Cerebellar nuclear complex (tissue), 1 donor: ENCODE data around the gene VN1R5.
"Not testable (repeated sequence)": the region's sequence is repeated elsewhere in the genome, so short reads cannot be mapped to it uniquely, and the experiment has no call there.

Experiments
- DNase-seq, 2 experiments: peaks; one replicate each; lab custom pipeline; 2025; lab: John Stamatoyannopoulos, UW

The VN1R5 gene

DNA sequence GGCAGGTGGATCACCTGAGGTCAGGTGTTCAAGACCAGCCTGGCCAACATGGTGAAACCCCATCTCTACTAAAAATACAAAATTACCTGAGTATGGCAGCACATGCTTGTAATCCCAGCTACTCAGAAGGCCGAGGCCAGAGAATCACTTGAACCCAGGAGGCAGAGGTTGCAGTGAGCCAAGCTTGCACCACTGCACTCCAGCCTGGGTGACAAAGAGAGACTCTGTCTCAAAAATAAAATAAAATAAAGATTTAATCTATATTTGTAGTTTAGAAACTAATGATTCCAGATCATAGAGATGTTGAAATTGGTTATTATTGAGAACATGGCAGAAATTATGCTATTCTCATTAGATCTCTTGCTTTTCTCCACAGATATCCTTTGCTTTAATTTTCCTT lies at the start of gene VN1R5:
Gene VN1R5 (plus strand): TSS at position 301 of the 400 bp plus-strand sequence.
- not testable (repeated sequence) for DNase-seq

DNA sequence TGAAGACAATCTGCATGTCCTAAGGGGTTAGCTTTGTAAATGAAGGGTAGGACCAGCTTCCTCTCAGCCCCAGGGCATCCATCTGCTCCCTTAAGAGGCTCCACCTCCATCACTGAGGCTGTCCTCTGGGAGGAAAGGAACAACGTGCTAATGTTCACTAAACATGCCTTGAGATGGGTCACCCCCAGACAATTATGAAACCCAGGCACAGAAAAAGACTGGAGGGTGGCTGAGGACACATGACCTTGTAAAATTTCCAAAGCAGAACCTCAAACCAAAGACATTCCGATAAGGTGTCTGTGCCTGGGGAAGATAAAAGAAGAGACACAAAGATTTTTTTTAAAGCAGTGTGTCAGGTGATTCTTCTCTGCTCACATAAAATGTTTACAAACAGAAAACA lies 46.5 kb upstream of the VN1R5 start:
- DNase-seq: no peak

DNA sequence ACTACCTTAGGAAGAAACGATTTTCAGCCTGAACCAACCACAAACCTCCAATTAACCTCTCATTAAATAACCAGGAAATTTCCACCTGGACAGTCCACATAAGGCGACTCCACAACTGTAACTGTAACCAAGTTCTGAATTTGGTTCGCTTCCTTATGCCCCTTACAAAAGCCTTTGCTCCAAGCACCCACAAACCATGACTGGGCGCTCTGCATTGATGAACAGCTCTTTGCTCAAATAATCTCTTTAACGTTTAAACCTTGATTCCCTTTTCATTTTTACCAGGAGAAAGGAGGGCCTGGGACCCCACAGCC lies 45.9 kb upstream of the VN1R5 start:
- DNase-seq: no peak

DNA sequence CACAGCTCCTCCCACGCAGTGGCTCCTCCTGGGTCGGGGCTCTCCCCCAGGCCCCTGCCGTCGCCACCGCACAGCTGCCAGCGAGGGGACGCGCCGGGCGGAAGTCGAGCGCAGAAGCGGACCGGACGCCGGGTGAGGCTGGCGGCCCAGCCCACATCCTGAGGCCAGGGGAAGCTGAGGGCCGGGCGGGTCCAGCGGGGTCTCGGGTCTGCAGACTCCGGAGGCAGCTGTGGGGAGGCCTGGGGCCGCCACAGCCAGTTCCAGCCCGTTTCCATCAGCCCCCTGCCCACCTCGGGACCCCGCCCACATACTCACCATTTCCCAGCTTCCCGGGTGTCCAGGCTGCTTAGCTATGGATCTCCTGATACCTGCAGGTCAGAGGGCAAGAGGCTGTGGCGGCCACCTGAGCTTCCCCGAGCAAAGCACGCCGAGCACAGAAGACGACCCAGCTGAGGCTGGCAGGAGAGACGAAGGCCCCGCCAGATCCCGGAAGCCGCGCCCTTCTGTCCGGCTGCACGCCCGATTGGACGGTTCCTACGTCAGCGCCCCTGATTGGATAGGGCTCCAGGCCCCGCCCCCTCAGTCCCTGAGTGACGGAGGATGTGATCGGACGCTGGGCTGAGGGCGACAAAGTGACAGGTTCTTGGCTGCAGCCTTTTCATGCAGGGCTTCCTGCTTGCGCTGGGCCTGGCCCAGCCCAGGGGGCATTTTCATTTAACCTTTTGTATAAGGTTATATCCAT lies 45.3 kb upstream of the VN1R5 start:
- peak; percentile 76 to 85 for DNase-seq

DNA sequence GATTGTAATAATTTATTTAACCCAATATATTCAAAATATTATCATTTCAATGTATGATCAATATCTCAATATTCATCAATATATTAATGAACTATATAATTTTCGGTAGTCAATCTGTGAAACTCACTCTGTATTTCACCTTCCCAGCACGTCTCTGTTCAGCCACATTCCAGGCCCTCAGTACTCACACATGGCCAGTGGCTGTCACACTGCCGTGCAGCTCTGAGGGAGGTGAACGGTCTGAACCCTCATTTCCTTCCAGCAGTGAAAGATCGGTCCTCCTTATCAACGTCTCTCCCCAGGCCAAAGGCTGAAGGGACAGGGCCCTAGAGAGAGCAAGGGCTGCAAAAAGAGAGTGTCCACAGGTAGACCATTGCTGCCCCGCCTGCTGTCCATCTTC lies 44.5 kb upstream of the VN1R5 start:
- DNase-seq: no peak

DNA sequence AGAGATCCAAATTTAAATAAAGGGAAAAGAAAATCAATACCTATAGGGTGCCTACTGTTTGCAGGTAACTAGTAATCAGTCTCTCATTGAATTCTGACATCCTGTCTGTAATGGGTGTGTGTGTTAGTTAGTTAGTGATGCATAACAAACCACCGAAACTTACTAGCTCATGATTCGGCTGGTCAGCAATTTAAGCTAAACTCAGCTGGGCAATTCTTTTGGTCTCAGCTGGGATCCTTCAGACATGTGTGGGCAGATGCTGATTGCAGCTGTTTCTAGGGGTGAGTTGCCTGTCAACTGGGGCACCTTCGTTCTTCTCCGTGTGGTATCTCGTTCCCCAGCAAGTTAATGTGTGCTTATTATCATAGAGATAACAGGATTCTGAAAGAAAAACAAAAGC lies 43.9 kb upstream of the VN1R5 start:
- DNase-seq: no peak

DNA sequence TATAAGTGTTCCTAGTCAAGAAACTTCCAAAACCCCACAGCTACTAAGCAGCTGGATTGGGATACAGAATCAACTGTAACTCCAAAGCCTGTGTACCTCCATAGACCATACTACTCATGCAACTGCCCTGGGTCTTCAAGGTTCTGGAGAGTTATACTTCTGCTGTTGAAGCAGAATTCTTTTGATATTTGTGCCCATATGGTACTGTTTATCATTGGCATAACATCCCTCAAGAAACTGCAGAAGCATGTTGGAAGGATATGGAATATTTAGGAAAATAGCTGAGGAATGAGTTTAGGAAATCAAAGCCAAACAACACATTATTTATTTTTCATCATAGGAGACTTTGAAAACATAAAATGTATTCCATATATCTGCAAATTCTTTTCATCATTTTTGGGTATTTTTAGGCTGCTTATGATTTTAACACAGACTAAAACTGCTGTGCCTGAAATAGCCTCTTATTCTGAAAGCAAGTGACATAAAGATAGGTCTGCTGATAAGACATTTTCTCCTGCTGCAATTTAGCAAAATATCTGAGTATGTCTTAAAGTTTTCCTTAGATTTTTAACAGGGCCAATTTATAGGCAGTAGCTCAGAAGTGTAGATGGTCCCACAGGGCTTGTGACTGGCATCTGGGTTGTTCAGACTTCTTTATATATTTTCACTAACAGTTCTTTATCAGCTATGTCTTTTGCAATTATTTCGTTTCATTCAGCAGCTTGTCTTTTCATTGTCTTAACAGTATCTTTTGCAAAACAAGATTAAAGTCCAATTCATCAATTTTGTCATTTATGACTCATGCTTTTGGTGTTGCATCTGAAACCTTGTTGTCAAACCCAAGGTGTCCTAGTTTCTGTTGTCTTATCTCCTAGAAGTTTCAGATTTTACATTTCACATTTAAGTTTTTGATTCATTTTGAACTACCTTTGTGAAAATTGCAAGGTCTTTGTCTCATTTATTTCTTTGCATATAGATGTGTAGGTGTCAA lies 43.0 kb upstream of the VN1R5 start:
- DNase-seq: no peak

DNA sequence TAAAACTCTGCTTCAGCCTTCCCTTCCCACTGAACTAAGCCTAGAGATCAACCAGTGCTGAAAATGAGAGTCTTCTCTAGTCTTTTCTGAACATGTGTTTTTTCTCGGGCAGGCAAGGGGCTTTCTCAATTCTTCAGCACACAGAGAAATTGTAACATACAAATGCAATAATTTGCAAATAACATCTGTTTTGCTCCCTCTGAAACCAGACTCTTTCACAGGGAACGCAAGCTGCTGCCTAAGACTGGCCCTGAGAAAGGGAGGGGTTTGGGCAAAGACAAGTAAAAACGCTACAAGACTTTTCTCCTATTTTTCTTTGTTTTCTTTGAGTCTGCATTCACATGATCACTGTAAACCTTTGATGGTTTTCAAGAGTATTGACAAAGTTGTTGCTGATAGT lies 39.6 kb upstream of the VN1R5 start:
- DNase-seq: no peak

DNA sequence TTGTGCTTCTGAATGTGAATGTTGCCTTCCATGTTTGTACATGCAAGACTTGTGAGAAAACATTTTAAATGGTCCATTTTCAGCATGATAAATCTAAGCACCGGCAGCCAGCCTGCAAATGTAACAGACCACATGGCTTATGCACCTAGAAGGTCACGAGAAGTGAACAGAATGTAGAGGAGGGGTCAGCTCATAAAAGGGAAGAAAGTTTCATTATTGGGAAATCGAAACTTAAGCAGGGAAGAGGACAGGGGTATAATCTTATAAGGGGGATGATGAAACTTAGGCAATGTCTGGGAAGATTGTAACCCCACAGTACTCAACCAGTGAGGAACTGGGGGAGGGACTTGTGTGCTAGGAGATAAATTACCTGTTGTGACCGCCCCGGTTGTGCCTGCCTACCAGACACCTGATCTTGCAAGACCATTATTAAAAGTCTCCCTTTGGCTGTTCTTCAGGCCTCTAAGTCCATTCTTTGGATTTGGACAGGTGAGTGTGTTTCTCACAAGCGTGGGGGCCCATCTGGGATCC lies 37.7 kb upstream of the VN1R5 start:
- DNase-seq: no peak

DNA sequence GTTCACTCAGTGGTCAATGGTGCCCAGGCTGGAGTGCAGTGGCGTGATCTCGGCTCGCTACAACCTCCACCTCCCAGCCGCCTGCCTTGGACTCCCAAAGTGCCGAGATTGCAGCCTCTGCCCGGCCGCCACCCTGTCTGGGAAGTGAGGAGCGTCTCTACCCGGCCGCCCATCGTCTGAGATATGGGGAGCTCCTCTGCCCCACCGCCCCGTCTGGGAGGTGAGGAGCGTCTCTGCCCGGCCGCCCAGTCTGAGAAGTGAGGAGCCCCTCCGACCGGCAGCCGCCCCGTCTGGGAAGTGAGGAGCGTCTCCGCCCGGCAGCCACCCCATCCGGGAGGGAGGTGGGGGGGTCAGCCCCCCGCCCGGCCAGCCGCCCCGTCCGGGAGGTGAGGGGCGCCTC lies 35.6 kb upstream of the VN1R5 start:
- DNase-seq: not testable (repeated sequence)

DNA sequence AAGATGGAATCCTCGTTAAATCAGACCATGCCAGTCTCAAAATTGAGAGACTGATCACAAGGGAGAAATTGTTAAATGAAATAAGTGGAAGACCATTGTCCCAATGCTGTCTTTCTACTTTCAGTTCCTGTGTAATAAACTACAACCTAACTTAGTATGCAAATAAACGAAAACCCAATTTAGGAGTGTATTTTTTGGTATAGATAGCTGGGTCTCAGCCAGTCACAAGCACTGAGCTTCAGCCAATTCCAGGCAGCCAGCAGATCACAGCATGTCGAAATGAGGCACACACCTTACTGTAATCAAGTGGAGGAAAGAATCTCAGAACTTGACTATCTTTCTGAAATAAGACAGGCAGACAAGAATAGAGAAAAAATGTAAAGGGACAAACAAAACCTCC lies 33.0 kb upstream of the VN1R5 start:
- DNase-seq: no peak

DNA sequence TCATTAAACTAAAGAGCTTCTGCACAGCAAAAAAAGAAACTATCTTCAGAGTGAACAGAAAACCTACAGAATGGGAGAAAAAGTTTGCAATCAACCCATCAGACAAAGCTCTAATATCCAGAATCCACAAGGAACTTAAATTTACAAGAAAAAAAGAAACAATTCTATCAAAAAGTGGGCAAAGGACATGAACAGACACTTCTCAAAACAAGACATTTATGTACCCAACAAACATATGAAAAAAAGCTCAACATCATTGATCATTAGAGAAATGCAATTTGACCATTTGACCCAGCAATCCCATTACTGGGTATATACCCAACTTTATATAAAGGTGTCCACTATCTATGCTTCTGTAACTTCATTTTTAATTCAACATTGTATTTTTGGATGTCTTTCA lies 31.1 kb upstream of the VN1R5 start:
- no peak for DNase-seq

DNA sequence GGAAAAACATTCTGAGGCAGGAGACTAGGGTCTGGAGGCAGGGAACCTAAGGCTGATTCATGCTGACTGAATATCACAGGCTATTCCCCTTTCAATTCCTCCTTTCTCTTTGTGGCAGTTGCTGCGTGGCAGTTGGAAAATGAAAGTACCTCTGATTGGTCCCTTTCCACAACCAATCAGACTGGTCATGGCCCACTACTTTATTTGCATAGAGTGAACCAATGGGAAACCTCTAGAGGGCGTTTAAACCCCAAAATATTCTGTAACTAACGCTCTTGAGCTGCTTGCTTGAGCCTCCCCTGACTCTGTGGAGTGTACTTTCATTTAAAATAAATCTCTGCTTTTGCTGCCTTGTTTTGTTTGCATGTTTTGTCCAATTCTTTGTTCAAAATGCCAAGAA lies 27.7 kb upstream of the VN1R5 start:
- no peak for DNase-seq

DNA sequence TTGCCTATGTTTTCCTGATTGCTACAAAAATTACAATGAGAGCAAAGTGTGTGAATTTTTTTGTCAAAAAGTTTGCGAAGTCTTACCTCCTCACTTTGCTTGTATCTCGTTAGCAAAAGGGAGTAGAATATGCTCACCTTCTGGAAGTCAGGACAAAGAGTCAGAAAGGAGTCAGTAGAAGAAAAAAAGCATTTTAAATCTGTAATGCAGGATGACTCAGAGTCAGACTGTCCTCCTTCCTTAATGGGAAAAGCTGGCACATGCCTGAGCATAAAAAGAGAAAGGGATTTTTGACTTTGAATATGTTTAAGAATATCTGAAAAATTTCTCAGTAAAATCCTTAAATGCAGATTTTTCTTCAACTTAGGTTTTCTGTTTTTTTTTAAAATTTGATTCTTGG lies 14.2 kb upstream of the VN1R5 start:
- DNase-seq: no peak

DNA sequence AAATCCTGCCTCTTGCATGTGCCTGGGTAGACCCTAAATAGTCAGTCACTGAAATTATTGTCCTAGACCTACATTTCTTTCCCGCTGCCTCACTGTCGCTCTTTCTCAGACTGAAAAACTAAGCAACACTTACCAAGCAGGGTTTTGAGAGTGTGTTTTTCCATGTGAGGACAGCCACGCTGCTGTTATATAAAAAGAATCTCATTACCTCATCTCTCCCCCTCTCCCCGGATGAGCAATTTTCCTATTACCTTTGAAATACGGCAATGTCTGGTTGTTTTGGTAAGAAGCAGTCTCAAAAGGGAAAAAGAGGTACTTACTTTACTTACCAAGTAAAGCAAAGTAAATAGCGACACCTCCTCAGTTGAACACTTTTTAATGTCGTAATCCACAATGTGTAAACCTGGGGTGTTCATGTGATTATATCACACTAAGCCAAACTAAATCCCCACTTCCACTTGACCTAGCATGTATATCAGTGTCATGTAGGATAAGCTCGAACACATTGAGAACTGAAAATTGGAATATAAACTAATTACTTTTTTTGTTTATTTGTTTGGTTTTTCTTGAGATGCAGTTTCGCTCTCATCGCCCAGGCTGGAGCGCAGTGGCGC lies 12.2 kb upstream of the VN1R5 start:
- no peak for DNase-seq

DNA sequence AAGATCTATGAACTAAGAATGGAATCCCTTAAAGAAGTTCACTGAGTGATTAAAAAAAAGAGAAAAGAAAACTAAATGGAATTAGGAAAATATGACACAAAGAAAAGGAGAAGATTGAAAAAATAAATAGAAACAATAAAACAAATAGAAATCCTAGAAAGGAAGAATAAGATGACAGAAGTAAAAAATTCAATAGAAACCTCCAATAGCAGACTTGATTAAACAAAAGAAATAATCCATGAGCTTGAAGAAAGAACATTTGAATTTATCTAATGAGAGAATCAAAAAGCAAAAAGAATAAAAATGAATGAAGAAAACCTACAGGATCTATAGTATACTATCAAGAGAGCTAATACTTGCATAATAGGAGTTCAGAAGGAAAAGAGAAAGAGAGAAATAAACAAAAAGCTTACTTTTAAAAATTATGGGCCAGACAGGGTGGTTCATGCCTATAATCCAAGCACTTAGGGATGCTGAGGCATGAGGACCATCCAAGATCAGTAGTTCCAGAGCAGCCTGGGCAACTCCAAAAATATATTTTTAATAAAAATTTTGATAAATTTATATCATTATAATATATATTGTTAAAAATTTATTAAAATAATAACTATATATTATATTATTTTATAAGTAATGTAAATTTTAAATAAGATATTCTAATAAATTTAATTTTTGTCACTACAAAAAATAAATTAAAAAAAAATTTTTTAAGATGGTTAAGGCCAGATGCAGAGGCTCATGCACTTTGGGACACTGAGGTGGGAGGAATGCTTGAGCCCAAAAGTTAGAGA lies 9.4 kb upstream of the VN1R5 start:
- DNase-seq: no peak

DNA sequence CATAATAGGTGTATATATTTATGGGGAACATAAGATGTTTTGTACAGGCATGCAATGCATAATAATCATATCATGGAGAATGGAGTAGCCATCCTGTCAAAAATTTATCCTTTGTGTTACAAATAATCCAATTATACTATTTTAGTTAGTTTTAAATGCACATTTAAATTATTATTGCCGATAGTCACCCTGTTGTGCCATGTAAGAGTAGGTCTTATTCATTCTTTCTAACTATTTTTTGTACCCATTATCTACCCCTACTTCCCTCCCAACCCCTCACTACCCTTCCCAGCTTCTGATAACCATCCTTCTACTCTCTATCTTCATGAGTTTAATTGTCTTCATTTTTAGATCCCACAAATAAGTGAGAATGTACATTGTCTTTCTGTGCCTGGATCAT lies 8.3 kb upstream of the VN1R5 start:
- DNase-seq: no peak

DNA sequence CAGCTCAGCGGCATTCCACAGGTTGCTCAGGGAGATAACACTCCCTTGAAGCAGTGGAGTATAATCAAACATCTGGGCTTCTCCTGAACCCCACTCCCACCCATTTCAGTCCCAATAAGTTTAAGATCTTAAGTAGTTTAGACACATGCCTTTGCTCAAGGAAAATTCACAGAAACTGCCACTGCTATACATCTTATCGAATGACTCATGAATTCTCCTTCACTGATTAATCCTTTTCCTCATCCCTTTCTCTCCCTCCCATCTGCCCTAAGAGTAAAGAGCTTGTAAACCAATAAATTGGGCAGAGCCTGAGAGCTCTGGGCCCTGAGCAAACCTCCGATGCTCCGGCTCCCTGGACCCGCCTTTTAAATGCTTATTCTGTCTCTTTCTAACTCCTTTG lies 10.2 kb downstream of the VN1R5 start:
- no peak for DNase-seq

DNA sequence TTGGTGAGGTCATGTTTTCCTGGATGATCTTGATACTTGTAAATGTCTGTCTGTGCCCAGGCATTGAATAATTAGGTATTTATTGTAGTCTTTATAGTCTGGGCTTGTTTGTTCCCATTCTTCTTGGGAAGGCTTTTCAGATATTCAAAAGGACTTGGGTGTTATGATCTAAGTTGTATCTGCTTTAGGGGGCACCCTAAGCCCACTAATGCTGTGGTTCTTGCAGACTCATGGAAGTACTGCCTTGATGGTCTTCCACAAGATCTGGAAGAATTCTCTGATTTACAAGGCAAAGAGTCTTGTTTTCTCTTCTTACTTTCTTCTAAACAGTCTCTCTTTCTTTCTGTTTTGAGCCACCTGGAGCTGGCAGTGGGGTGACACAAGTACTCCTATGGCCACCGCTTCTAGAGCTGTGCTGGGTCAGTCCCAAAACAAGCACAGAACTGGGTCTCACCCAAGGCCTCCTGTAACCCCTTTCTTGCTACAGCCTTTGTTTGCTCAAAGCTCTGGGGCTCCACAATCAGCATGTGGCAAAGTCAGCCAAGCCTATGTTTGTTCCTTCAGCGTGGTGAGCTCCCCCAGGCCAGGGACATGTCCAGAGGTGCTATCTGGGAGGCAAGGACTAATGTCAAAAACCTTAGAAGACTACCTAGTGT lies 12.6 kb downstream of the VN1R5 start:
- DNase-seq: no peak

DNA sequence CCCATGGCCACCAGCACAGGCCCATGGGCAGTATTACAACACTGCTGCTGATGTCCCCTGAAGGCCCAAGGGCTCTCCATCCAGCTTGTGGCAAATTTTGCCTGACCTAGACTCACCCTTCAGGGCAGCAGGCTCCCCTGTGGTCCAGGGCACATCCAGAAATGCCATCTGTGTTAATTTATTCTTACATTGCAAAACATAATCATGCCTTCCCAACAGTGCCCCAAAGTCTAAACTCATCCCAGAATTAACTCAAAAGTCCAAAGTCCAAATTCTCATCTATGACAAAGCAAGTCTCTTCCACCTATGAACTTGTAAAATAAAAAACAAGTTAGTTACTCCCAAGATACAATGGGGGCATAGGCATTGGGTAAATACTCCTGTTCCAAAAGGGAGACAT lies 13.3 kb downstream of the VN1R5 start:
- DNase-seq: no peak

DNA sequence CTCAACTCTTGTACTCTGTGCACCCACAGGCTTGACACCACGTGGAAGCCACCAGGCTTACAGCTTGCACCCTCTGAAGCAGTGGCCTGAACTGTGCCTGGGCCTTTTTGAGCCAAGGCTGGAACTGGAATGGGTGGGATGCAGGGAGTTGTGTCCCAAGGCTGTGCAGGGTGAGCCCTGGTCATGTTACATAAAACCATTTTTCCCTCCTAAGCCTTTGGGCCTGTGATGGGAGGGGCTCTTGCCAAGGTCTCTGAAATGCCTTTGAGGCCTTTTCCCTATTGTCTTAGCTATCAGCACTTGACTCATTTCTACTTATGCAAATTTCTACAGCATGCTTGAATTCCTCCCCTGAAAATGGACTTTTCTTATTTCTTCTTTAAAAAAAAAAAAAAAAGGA lies 14.1 kb downstream of the VN1R5 start:
- DNase-seq: no peak
